Activated naive CD4-positive, alpha-beta T cell treated with anti-CD3 and anti-CD28 coated beads, Interleukin-2, amount 50 U/mL, for 72 hours (primary cell): Measurements from ENCODE around the gene RBBP4. TPM values are rescaled to one million over a fixed set of nuclear protein-coding genes. Genes with fewer than 3 reads are reported as not detected.

ENCODE experiments used
- ATAC-seq, 2 donors: fragments of 150-1000 bp; cut with Tn5 transposase; 2 replicates each; pipeline ENCODE4 v1.10.0; 2021; ENCODE audit warnings: mild to moderate bottlenecking in 2 of 2, moderate library complexity in 2 of 2
- DNase-seq, 2 donors: peaks; one replicate each; pipeline ENCODE4 v3.0.0; 2021 to 2022; ENCODE audit warnings: low spot score in 2 of 2
- H3K27ac Mint-ChIP-seq, 2 donors: one replicate each; pipeline ENCODE4 v1.8.0; 2022; ENCODE audit warnings: mild to moderate bottlenecking in 2 of 2, mixed read lengths in 2 of 2
- H3K36me3 Mint-ChIP-seq, 2 donors: one replicate each; pipeline ENCODE4 v1.8.0; 2022; ENCODE audit warnings: mixed read lengths in 2 of 2
- H3K9me3 Mint-ChIP-seq, 2 donors: one replicate each; pipeline ENCODE4 v1.8.0; 2022; ENCODE audit warnings: mixed read lengths in 2 of 2
- total RNA-seq, 2 donors: library from RNA; stranded (reverse); gene quantifications; one replicate each; pipeline ENCODE4 v1.2.3, GENCODE V29; 2022

RBBP4 gene
- total RNA-seq, 2 donors from 2014 or later = 346 to 359 TPM

DNA sequence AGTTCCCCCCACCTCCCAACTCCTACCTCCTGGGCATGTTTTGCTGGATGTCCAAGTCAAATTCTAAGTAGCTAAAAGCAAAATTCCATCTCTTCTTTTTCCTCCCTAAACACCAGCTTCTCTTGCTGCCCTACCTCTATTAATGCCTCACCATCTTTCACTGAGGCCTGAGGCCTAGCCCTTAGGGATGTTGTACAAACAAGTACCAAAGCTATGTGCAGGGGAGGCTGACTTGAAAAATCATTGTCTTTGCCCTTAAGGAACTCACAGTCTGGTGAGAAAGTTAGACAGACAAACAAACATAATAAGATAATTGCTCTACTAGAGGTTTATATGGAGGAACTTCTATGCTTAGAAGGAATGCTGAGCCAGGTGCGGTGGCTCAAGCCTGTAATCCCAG, 76.9 kb downstream of the RBBP4 start:
- DNase-seq (no peak), ATAC-seq (no peak)
- H3K36me3 Mint-ChIP-seq = no peaks in the 10 kb centered on the region
- H3K27ac Mint-ChIP-seq = no peak overlapping the region
- no peaks in the 10 kb centered on the region for H3K9me3 Mint-ChIP-seq

DNA sequence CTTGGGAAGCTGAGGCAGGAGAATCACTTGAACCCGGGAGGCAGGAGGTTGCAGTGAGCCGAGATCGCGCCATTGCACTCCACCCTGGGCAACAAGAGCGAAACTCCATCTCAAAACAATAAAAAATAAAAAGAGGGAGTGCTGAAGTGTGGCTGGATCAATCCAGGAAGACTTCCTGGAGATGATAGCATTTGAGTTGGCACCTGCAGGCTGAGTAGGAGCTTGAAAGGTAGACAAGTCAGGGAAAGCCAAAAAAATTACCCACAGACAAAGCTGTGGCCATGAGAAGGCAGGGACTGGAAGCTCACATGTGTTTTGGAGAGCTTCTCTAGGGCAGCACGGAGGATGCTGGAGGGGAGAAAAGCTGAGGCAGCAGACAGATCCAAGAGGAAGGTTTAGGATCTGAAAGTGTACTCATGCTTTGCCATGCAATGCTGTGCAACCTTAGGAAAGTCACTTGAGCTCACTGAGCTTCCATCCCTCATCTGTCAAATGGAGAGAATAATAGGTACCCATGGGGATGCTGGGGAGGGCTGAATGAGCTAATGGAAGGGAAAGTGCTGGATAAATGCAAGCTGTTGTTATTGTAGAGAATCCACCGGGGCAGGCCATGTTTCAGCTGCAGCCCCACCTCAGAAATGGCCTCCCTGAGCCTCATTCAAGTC, 77.5 kb downstream of the RBBP4 start:
- ATAC-seq (no peak), DNase-seq (no peak)
- Mint-ChIP-seq H3K9me3 (no peaks in the 10 kb centered on the region), H3K27ac (peak overlapping the region in 1 of 2 donors; percentile 87), H3K36me3 (no peaks in the 10 kb centered on the region)

DNA sequence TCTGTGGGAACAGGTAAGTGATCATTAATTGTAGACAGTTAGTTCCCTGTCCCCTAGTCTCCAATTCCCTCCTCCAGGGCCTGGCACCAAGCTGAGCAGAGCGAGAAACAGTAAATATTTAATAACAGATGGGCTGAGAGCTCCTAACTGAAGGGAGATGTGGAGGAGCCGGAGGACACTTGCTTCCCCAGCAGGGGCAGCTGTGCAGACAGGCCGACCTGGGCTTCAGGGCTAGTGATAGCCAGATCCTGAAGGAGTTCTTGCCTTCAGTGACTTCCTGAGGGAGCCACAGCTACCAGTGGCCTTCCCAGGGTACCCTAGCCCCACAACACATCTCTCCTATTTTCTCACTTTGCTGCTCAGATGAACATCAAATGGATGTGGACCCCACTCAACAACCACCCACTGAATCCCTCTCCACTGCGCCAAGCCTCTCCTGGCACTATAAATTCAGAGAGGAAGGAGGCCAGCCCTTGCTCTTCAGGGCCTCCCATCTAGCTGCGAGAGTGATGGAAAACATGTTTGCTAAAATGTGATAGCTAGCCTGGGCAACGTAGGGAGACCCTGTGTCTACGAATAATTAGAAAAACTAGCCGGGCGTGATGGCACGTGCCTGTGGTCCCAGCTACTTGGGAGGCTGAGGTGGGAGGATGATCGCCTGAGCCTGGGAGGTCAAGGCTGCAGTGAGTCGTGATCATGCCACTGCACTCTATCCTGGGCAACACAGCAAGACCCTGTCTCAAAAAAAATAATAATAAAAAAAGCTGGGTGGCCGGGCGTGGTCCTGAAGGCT, 78.4 kb downstream of the RBBP4 start:
- Mint-ChIP-seq H3K36me3 (no peaks in the 10 kb centered on the region), H3K27ac (no peak overlapping the region), H3K9me3 (no peaks in the 10 kb centered on the region)
- DNase-seq (no peak), ATAC-seq (no peak)

DNA sequence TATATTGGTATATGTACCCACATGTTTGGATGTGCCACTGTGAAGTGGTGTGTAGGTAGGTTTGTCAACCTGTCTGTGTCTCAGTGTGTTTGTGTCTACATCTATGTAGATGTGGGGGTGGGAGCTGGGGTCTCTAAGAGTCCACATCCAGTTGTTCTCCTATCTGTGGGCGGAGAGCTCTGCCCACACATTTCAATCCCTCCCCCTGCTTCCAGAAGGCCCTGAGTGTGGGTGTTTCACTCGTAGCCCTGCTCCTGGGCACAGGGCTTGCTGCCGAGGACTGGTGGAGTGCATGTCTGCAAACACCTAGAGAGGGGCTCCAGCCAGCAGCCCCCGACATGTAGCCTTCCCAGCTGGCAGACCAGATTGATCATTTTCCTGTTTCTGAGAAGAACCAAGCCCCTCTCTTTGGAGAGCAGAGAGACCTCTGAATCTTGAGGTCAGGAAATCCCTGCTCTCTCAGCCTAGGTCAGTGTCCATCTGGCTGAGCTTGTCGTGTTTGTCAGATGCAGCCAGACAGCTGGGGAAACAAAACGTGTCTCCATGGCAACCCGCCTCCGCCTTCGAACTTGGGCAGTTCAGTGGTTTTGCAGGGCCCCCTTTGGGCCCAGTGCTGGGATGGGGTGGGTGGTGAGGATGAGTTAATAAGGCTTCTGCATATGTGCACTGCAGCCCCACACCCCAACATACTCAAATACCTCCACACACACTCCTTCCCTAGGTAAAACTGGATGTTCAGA, 82.7 kb downstream of the RBBP4 start:
- Mint-ChIP-seq H3K27ac (no peak overlapping the region), H3K9me3 (no peaks in the 10 kb centered on the region), H3K36me3 (no peaks in the 10 kb centered on the region)
- DNase-seq (no peak), ATAC-seq (no peak)

Other genes starting within 250 kb of the RBBP4 start
- gene ZBTB8B, start 186.1 kb upstream of the RBBP4 start, total RNA-seq = not detected
- under 1 TPM; 0.16 to 0.18 TPM for gene ZBTB8A, start 111.8 kb upstream of the RBBP4 start, total RNA-seq
- gene ZBTB8OS, start 658 bp upstream of the RBBP4 start, total RNA-seq = 10 to 100 TPM; 53.2 to 58.5 TPM
- not detected for gene SYNC, start 51.6 kb downstream of the RBBP4 start, total RNA-seq
- gene YARS1, start 166.2 kb downstream of the RBBP4 start, total RNA-seq = 100 to 1,000 TPM; 217 to 236 TPM
- 10 to 100 TPM; 41.5 to 73.0 TPM for gene S100PBP, start 166.4 kb downstream of the RBBP4 start, total RNA-seq
- not detected for gene FNDC5, start 219.7 kb downstream of the RBBP4 start, total RNA-seq
- under 1 TPM; 0.35 to 0.87 TPM for gene HPCA, start 235.3 kb downstream of the RBBP4 start, total RNA-seq